Panc1 (cell line): ENCODE data around the gene VIPR2. TPM values are rescaled to one million over a fixed set of nuclear protein-coding genes. Genes with fewer than 3 reads are reported as not detected.

Experiments
- ATAC-seq: fragments of 200-7000 bp; cut with Tn5 transposase; 2 replicates; pipeline ENCODE4 v1.9.1; 2020; ENCODE audit warnings: mild to moderate bottlenecking, moderate library complexity
- BruUV-seq: library from RNA; stranded (reverse); fragments of 400-500 nt; replicated peaks from 2 replicates; lab custom pipeline; 2021; lab: Mats Ljungman, UMichigan
- CTCF ChIA-PET: fragments of 300-600 bp; sonication (Branson Sonifier 250); formaldehyde crosslinking; loops from one replicate; lab custom pipeline; 2022; ENCODE audit warnings: antibody characterized with exemption; lab: Charles Lee
- POLR2A ChIA-PET: fragments of 300-600 bp; sonication (Branson Sonifier 250); formaldehyde crosslinking; loops from one replicate; lab custom pipeline; 2022; ENCODE audit warnings: antibody characterized with exemption; lab: Charles Lee
- DNase-seq: peaks from one replicate; pipeline ENCODE4 v3.0.0-alpha.2; 2010; ENCODE audit warnings: low read depth, low spot score
- H3K27ac ChIP-seq: 2 replicates; pipeline ENCODE4 v1.5.1; 2011; ENCODE audit warnings: mild to moderate bottlenecking, low read length, inconsistent platforms
- H3K27me3 ChIP-seq: fragments of 200-500 bp; sonication (Bioruptor generic); 2 replicates; pipeline ENCODE4 v1.6.0; 2014; ENCODE audit warnings: low read length, inconsistent platforms; ENCODE audit not compliant: control insufficient read depth, insufficient read depth
- H3K36me3 ChIP-seq: fragments of 200-500 bp; sonication (Bioruptor generic); 2 replicates; pipeline ENCODE4 v1.5.1; 2014; ENCODE audit warnings: inconsistent platforms, mild to moderate bottlenecking, low read length, moderate library complexity; ENCODE audit not compliant: control insufficient read depth, insufficient read depth
- H3K4me1 ChIP-seq: 2 replicates; pipeline ENCODE4 v1.5.1; 2011; ENCODE audit warnings: inconsistent platforms, mild to moderate bottlenecking, low read length, moderate library complexity; ENCODE audit not compliant: control insufficient read depth, insufficient read depth
- H3K4me3 ChIP-seq, 2 experiments: 2 replicates each; pipeline ENCODE4 v1.5.1; 2011 to 2012; ENCODE audit warnings: low read depth in 2 of 2, low read length in 2 of 2, mild to moderate bottlenecking in 2 of 2, inconsistent platforms in 1 of 2, moderate library complexity in 1 of 2
- H3K9me3 ChIP-seq: fragments of 200-500 bp; sonication (Bioruptor generic); 2 replicates; pipeline ENCODE4 v1.5.1; 2014; ENCODE audit warnings: low read depth, mild to moderate bottlenecking, inconsistent platforms, low read length, moderate library complexity; ENCODE audit not compliant: control insufficient read depth, insufficient read depth
- CTCF ChIP-seq: fragments of 450-650 bp; IDR thresholded peaks from 2 replicates; pipeline ENCODE4 v1.5.1; 2017; ENCODE audit warnings: mild to moderate bottlenecking
- POLR2AphosphoS5 ChIP-seq: IDR thresholded peaks from 2 replicates; pipeline ENCODE4 v1.6.1; 2012; ENCODE audit warnings: mild to moderate bottlenecking, low read depth, low read length, moderate library complexity
- REST ChIP-seq, 2 experiments: IDR thresholded peaks; 2 replicates each; pipeline ENCODE4 v1.6.1; 2011 to 2012; ENCODE audit warnings: low read depth in 2 of 2, control low read depth in 1 of 2, low read length in 1 of 2, mild to moderate bottlenecking in 1 of 2, moderate library complexity in 1 of 2; ENCODE audit not compliant: insufficient read depth in 1 of 2
- SIN3A ChIP-seq: IDR thresholded peaks from 2 replicates; pipeline ENCODE4 v1.6.1; 2012; ENCODE audit warnings: low read depth, mild to moderate bottlenecking, low read length, moderate library complexity, borderline replicate concordance; ENCODE audit not compliant: insufficient read depth
- TCF7L2 ChIP-seq: IDR thresholded peaks from 2 replicates; pipeline ENCODE4 v1.6.1; 2011; ENCODE audit warnings: mild to moderate bottlenecking, low read depth, low read length, inconsistent platforms
- in situ Hi-C: cut with HindIII; loops from 2 replicates; pipeline ENCODE4 v1.10.0; 2016; ENCODE audit warnings: low sequenced_read_pairs, low pct_unique_long_range_greater_than_20kb
- intact Hi-C: fragments of 100-400 bp; cut with micrococcal nuclease; formaldehyde crosslinking; loops from one replicate; pipeline ENCODE4 v1.10.0; 2022; ENCODE audit not compliant: unreplicated experiment
- total RNA-seq: library from RNA; stranded (reverse); gene quantifications from one replicate; pipeline ENCODE4 v1.2.1, GENCODE V29; 2021; ENCODE audit not compliant: unreplicated experiment

VIPR2 gene
- total RNA-seq, 1 experiment from 2014 or later = not detected

- Histone ChIP-seq H3K36me3 (no peaks in the 10 kb centered on the region), H3K9me3 (no peaks in the 10 kb centered on the region), H3K4me3 (no peak overlapping the region), H3K27ac (no peak overlapping the region), H3K27me3 (peaks cover 8% of the 10 kb centered on the region), H3K4me1 (no peaks in the 10 kb centered on the region)
- in situ Hi-C loops = no loop called here
- POLR2A ChIA-PET = interaction anchor here (0.5 to 0.6 kb wide), 2 partner anchors 13 to 56 kb away, joined by 3 to 4 read pairs; no protein-coding TSS in a partner anchor
- TF ChIP-seq CTCF = no peak
- no peak for TF ChIP-seq REST (IDR thresholded peaks at IDR 0.05; ENCODE audit: insufficient read depth in 1 of 2, low read depth in 2 of 2, low read length in 1 of 2)
- TF ChIP-seq TCF7L2 = no peak
- TF ChIP-seq POLR2AphosphoS5 = no peak
- TF ChIP-seq SIN3A = no peak
- BruUV-seq = no TSS peak
- no peak for DNase-seq
- CTCF ChIA-PET = no interaction called here
- no peak for ATAC-seq
- intact Hi-C loops = no loop called here
These were observed 87.9 kb downstream of the VIPR2 start for GRCh38 chr7:159056737-159057136.

- in situ Hi-C loops = no loop called here
- Histone ChIP-seq H3K36me3 (no peaks in the 10 kb centered on the region), H3K4me3 (no peak overlapping the region), H3K4me1 (no peaks in the 10 kb centered on the region), H3K27me3 (peaks cover 14% of the 10 kb centered on the region), H3K9me3 (no peaks in the 10 kb centered on the region), H3K27ac (no peak overlapping the region)
- ChIA-PET POLR2A (no interaction called here), CTCF (no interaction called here)
- DNase-seq = no peak
- no peak for ATAC-seq
- no TSS peak for BruUV-seq
- TF ChIP-seq SIN3A (no peak), POLR2AphosphoS5 (no peak), TCF7L2 (no peak), CTCF (no peak), REST (IDR thresholded peaks at IDR 0.05; ENCODE audit: insufficient read depth in 1 of 2, low read depth in 2 of 2, low read length in 1 of 2) (no peak)
- intact Hi-C loops = no loop called here
These were observed 92.8 kb downstream of the VIPR2 start for GRCh38 chr7:159051916-159052315.
